Raji (cell line): Measurements from ENCODE around the gene ALDH7A1.

Experiments
- POLR2A ChIP-seq: IDR thresholded peaks from 2 replicates; pipeline ENCODE4 v1.6.1; 2011; ENCODE audit warnings: low read depth, low read length, control low read depth; ENCODE audit not compliant: insufficient read depth

Gene ALDH7A1

DNA sequence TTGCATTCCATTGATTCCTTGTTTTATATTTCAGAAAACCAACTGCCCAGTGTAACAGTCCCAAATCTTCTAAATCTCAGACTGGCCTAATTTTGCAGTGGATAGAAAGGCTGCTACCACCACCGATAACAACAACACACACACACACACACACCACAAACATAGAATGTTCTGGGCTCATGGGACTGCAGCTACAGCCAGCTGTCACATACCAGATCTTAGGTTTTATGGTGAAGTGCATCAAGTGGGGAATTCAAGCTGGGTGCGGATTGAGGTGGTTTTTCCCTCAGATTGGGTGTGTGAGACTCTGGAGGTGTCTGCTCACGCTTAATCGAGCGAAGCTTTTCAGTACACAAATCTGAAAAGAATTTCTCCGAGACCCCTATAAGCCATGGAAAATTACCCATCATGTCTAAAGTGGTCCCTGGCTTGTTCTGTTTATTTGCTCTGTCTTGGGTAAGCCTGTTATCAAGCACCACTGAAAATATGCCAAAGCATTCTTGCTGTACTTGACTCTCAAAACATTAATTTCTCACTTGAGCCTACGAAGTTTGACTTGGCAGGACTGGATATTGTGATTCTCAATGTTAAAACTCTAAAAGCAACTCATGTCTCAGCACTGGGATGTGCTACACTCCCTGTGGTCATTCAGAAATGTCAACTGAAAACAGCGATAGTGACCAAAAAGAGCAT is 71.1 kb downstream of the ALDH7A1 start:
- no peak for TF ChIP-seq POLR2A

DNA sequence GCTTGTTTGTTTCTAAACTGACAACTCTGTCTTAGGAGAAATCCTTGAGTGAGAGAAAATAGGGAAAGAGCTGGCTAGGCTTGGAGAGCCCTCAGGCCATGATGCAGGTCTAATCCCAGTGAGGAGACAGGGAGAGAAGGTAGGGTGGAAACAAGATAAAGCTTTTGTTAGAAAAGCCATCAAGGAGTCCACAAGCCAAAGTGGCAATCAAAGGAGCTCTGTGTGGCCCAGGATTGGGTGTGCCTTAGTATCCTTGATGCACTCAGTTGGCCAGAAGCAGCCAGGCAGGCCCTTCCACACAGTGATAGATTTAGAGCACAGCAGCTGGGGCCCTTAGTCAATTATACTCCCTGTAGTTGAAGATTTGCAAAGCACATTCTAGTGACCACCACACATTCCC is 73.9 kb downstream of the ALDH7A1 start:
- TF ChIP-seq POLR2A = no peak

DNA sequence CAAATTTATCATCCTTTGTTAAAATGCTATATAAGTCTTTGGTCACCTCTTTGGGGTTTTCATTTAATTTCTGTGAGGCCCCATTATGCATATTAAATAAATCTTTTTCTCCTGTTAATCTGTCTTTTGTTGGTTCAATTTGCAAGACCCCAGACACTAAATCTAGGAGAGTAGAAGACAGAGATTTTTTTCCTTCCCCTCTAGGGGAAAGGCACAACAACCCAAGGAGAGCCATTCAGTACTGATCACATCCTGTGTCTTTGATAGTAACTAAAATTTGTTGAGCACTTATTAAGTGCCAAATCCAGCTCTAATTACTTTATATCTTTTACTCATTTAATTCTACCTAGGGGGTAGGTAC is 74.4 kb downstream of the ALDH7A1 start:
- no peak for TF ChIP-seq POLR2A

DNA sequence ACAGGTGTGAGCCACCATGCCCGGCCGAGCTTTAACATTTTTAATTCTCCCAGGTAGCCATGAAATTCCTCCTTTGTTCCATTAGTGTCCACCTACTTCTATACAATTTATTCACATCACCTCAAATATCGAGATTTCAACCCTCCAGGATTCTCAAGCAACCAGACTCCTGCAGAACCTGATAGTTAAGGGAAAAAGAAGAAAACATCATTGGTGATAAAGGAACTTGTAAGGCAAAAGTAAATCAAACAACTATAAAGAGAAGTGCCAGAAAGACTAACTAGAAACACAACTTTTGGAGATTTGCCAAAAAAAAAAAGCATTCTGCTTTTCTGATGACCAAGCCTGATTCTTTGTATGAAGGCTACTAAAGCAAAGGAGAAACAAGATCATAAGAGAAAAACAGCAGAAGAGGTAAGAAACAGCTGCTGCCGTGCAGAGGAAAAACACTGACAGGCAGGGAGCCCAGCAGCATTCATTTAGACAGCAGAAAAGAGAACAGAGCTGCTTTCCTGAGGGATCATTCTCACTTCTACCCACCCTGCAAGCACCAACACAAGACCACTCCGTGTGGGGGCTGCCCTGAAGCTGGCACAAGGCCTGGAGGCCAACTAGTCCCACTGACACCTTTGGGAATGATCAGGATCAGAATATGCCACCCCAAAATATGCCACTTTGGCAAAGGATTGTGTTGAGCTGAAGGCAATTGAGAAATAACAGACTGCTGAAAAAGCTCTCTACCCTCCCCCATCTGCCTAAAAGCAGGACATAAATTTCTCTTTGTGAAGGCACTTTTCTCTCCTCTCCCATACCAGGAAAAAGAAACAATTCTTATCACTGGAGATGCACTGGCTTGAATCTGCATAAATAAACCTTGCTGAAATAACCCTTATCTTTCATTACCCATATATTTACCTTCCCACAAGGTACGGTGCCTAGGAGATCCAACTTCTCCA is 75.1 kb downstream of the ALDH7A1 start:
- TF ChIP-seq POLR2A = no peak

DNA sequence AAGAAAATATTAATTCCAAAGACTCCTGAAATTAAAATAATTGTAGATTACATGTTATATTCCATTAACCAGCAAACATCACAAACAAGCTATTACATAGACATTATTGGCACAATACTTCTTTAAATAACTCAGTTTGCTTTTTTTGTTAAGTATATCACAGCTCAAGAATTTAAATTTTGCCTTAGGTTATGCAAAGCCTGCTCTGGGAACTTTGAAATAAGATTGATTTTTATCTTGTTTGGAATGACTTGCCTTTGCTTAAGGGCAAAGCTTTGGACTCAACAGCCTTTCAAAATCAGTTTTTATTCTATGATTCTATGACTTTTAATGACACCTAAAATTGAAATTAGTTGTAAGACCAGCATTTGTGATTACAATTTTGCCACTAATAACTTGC is 78.2 kb downstream of the ALDH7A1 start:
- TF ChIP-seq POLR2A = no peak

DNA sequence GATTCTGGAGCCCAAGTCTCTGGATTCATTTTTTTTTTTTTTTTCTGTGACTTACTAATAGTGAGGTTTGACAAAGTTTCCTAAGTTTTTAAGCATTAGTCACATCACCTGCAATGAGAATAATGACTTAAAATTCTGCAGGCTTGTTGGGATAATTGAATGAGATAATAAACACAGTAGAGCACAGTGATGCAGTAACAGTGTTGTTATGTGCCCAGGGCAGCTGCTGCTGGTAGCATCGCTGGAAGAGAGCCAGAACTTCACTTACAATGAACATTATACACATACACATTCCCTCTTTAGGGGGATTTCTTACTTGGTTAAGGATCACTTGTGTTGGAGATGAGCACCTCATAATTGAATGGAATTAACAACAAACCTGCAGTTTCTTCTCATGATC is 78.9 kb downstream of the ALDH7A1 start:
- TF ChIP-seq POLR2A = no peak

DNA sequence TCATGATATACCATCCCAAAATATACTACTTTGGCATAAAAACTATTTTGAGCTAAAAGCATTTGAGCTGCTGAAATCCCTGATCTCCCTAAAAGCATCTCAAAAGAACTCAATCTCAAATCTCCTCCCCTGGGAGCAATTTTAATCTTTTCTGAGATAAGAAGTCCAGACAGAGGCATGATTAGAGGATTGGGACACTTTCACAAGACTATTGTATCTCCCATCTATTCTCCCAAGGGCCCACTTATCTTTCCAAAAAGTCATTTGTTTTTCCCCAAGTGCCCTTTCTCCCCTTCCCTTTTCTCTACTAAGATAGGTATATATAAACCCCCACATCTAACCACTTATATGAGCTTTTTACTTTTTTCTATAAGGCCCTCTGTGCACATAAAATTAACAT is 79.7 kb downstream of the ALDH7A1 start:
- no peak for TF ChIP-seq POLR2A

DNA sequence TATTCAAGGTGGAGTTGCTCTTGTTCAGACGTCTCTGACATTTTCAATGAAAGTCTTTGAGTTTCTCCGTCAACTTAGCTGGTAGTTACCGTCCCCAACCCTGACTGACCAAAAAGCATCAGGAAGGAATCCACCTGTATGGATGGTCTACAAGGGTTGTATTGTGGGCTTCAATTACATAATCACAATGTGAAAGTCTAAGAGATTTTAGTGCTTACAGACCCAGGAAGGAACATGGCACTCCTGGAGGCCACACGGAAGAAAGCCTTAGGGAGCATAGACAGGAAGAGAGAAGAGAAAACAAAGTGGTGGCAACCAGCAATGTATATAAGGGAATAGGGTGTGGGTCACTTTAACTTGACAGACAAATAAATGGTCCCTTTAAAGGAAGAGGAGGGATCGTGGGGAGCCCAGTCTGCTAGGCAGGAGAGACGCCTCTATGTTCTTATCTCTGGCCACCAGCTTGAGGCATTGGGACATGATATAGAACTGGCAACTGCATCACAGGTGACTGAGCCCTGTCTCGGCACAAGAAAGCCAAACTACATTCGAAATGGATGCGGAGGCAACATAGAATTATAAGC is 80.4 kb downstream of the ALDH7A1 start:
- TF ChIP-seq POLR2A = no peak

DNA sequence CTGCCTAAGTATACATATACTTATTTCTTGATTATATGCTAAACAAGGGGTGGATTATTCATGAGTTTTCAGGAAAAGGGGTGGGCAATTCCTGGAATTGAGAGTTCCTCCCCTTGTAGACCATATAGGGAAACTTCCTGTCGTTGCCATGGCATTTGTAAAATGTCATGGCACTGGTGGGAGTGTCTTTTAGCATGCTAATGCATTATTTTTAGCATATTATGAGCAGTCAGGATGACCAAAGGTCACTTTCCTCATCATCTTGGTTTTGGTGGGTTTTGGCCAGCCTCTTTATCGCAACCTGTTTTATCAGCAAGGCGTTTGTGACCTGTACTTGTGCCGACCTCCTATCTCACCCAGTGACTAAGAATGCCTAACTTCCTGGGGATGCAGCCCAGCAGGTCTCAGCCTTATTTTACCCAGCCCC is 80.9 kb downstream of the ALDH7A1 start:
- no peak for TF ChIP-seq POLR2A

DNA sequence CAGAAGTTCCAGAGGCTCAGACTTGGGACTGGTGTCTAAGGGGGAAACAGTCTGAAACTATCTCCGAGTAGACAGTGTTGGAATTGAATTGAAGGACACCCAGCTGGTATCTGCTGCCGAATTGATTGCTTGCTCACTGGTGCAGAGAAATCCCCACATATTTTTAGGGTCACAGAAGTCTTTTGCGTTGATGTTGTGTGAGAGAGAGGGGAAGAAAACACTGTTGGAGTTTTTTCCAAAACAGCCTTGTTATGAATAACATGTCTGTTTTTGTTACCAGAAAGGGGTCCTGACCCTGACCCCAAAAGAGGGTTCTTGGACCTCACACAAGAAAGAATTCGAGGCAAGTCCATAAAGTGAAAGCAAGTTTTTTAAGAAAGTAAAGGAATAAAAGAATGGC is 81.3 kb downstream of the ALDH7A1 start:
- no peak for TF ChIP-seq POLR2A

DNA sequence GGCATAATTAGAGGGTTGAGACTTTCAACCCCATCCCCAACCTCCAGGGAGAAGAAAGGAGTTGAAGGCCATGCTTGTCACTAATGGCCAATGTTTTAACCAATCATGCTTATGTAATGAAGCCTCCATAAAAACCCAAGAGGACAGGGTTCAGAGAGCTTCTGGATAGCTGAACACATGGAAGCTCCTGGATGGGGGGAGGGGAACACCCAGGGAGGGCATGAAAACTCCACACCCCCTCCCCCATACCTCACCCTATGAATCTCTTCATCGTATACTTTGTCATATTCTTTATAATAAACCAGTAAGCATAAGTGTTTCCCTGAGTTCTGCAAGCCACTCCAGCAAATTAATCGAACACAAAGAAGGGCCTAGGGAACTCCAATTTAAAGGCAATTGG is 81.7 kb downstream of the ALDH7A1 start:
- no peak for TF ChIP-seq POLR2A

DNA sequence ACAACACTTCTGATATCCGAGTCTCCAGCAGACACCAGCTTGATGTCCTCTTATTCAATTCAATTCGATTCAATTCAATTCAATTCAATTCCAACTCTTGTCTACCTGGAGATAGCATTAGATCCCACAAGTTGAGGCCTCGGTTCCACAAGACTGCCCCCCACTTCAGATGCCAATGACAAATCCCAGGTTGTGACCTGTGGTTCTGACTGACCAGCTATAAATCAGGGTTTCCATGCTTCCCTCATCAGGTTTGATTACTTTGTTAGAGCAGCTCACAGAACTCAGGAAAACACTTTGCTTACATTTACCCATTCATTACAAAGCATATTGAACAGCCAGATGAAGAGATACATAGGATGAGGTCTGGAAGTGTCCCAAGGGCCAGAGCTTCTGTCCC is 82.6 kb downstream of the ALDH7A1 start:
- TF ChIP-seq POLR2A = no peak

DNA sequence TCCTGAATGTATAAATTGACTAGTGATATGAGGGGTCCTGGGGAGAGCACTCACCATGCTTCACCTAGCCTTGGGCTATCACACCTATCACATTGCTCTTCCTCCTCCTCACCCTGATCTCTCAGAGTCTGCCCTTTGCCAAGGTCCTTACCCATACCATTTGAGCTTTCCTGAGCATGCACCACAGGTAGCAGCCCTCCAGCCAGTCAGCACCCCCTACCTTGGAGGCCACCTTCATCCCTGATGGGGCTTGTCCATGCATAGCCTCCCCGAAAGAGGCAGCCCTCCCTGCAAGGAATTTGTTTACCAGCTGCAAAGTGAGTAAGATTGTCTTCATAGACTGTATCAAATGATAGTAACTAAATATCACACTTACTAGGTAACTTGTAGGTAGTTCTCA is 83.1 kb downstream of the ALDH7A1 start:
- TF ChIP-seq POLR2A = no peak

DNA sequence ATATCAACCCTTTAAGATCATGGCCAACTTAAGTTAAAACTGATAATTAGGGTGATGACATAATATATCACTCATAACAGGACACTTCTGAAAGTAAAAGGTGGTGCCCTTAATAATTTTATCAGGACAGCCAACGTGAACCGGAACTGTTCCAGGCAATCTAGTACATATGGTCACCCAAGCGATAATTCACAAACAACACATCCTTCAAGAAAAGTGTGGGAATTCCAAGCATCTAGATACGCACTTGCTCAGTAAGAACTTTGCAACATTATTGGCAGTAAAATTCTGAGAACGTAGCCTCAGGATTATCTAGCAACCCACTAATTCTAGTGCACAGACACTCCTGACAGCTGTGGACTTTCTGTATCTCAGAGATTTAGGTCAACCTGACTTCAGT is 85.7 kb downstream of the ALDH7A1 start:
- TF ChIP-seq POLR2A = no peak

DNA sequence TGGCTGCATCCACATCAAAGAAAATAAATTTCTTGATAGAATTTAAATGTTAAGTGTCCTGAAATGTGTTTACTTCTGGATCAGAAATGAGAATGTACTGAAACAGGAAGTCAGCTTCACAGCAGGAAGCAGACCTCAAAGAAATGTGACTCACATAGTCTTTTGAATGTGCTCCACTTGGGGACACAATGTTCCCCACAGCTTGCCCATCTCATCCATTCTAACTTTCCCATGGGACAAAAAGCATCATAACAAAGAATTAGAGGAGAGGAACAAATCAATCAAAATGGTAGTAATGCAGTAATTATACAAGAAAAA is 86.1 kb downstream of the ALDH7A1 start:
- TF ChIP-seq POLR2A = no peak

DNA sequence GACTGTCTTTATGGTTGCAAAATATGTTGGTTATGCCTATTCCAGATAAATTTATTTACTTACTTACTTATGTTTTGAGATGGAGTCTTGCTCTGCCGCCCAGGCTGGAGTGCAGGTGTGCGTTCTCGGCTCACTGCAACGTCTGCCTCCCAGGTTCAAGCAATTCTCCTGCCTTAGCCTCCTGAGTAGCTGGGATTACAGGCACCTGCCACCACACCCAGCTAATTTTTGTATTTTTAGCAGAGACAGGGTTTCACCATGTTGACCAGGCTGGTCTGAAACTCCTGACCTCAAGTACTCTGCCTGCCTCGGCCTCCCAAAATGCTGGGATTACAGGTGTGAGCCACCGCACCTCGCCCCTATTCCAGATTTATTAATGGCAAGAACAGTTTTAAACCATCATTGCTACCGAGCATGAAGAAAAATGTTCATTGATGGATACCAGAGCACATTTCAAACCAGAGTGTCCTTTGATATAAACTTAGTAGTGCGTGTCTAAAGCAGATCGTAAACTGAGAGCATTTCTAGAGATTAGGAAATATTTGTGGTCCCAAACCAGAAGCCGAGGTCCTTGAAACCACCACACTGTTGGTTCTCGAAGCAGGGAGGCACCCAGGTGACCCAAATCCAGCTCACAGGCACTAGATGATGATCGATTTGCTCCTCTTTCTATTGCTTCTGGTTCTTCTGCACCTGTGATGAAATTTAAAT is 86.6 kb downstream of the ALDH7A1 start:
- TF ChIP-seq POLR2A = no peak

DNA sequence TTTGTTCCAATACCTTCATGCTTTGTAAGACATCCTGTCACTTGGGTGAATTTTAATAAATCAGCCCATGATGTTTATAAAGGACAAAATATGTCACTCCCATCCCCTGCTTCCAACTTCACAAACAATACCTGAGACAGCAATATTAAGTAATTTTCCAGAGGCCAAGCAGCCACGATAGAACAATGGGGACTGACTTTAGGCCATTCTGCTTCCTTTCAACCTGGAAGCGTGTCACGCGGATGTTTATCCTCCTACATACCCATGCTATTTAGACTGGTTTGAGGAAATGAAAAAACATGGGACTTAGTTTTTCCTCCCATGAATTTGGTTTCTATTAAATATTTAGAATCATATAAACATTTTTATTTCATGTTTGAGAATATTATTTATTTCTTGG is 88.9 kb downstream of the ALDH7A1 start:
- TF ChIP-seq POLR2A = no peak
